Ovary (tissue), 3 donors: ENCODE measurements around the gene TPCN2.

ENCODE experiments used
- CTCF ChIP-seq, 3 donors: fragments of 450-650 bp in 2 of 3; fragments of 200-600 bp in 1 of 3; IDR thresholded peaks; one replicate each; pipeline versions ENCODE4 v1.5.1 to v1.8.0; 2016 to 2022; ENCODE audit warnings: antibody characterized with exemption in 3 of 3, mild to moderate bottlenecking in 1 of 3
- EP300 ChIP-seq: sonication (generic); formaldehyde crosslinking; IDR thresholded peaks from one replicate; pipeline ENCODE4 v1.6.1; 2017; ENCODE audit warnings: antibody characterized with exemption
- POLR2A ChIP-seq: fragments of 450-650 bp; IDR thresholded peaks from one replicate; pipeline ENCODE4 v1.6.1; 2017; ENCODE audit warnings: antibody characterized with exemption, mild to moderate bottlenecking, moderate library complexity
- donor health status: DM: no; HTN: no; CAD: no.

- TF ChIP-seq CTCF (IDR thresholded peaks at IDR 0.05) (peak in 1 of 3 donors; percentile 15), EP300 (no peak), POLR2A (peak; percentile 7)
Measured at GRCh38 chr11:69012092-69013008, 36.4 kb upstream of the TPCN2 start.
